Activated CD4-positive, CD25-positive, alpha-beta regulatory T cell treated with anti-CD3 and anti-CD28 coated beads, Interleukin-2, amount 50 U/mL, for 24 hours (primary cell): ENCODE measurements around the gene LRRN4CL.
"Not testable (repeated sequence)": the region's sequence is repeated elsewhere in the genome, so short reads cannot be mapped to it uniquely, and the experiment has no call there.

Experiments
- ATAC-seq, 2 donors: fragments of 150-1000 bp; cut with Tn5 transposase; one replicate each; pipeline ENCODE4 v1.10.0; 2021; ENCODE audit warnings: mild to moderate bottlenecking in 1 of 2, moderate library complexity in 1 of 2

LRRN4CL gene

GRCh38 chr11:62689421-62690183 is at the start of gene LRRN4CL:
Gene LRRN4CL (minus strand): TSS chr11:62689530. CDS start chr11:62688508, 1,022 bp downstream.
- ATAC-seq: no peak

- no peak for ATAC-seq
Observed at GRCh38 chr11:62737196-62737595, 47.9 kb upstream of the LRRN4CL start.

- ATAC-seq: peak in 1 of 2 donors; percentile 20
Observed at GRCh38 chr11:62732830-62733229, 43.5 kb upstream of the LRRN4CL start.

GRCh38 chr11:62730076-62730475 is 40.7 kb upstream of the LRRN4CL start:
- ATAC-seq: not testable (repeated sequence)

- ATAC-seq: peak; percentile 25 to 26
Observed at GRCh38 chr11:62728171-62728988, 39.0 kb upstream of the LRRN4CL start, which contains the start of gene TTC9C. Gene TTC9C (plus strand): TSS chr11:62728486. CDS start chr11:62728849, 363 bp downstream.

- ATAC-seq: peak; percentile 62 to 66
Observed at GRCh38 chr11:62727872-62728170, 38.5 kb upstream of the LRRN4CL start.

- peak; percentile 84 to 85 for ATAC-seq
Observed at GRCh38 chr11:62727165-62727871, 38.0 kb upstream of the LRRN4CL start, which contains the start of gene HNRNPUL2. Gene HNRNPUL2 (minus strand): TSS chr11:62727457. CDS start chr11:62727156, 301 bp downstream.

GRCh38 chr11:62726915-62727164 is 37.5 kb upstream of the LRRN4CL start:
- ATAC-seq: peak; percentile 1 to 2

GRCh38 chr11:62726156-62726914 is 37.0 kb upstream of the LRRN4CL start:
- ATAC-seq: no peak

- no peak for ATAC-seq
Observed at GRCh38 chr11:62725646-62726045, 36.3 kb upstream of the LRRN4CL start.

GRCh38 chr11:62724171-62724570 is 34.8 kb upstream of the LRRN4CL start:
- no peak for ATAC-seq

- ATAC-seq: no peak
Observed at GRCh38 chr11:62721994-62722393, 32.7 kb upstream of the LRRN4CL start.

- peak; percentile 41 to 51 for ATAC-seq
Observed at GRCh38 chr11:62719302-62719978, 30.1 kb upstream of the LRRN4CL start.

- no peak for ATAC-seq
Observed at GRCh38 chr11:62716816-62717215, 27.5 kb upstream of the LRRN4CL start.

- no peak for ATAC-seq
Observed at GRCh38 chr11:62716206-62716605, 26.9 kb upstream of the LRRN4CL start.

GRCh38 chr11:62715150-62716130 is 26.1 kb upstream of the LRRN4CL start:
- ATAC-seq: no peak

GRCh38 chr11:62713343-62713742 is 24.0 kb upstream of the LRRN4CL start:
- no peak for ATAC-seq

- no peak for ATAC-seq
Observed at GRCh38 chr11:62712861-62713260, 23.5 kb upstream of the LRRN4CL start.

GRCh38 chr11:62712276-62712812 is 23.0 kb upstream of the LRRN4CL start:
- no peak for ATAC-seq

GRCh38 chr11:62710001-62710345 is 20.6 kb upstream of the LRRN4CL start:
- ATAC-seq: no peak
